ENCODE measurements around the gene RNF145. TPM values are rescaled to one million over a fixed set of nuclear protein-coding genes. Genes with fewer than 3 reads are reported as not detected.
"Not testable (repeated sequence)": the region's sequence is repeated elsewhere in the genome, so short reads cannot be mapped to it uniquely, and the experiment has no call there.

Gene RNF145
- total and polyA plus RNA-seq, 10 donors = 27.6 to 90.7 (median 69.6) TPM

- Histone ChIP-seq H3K36me3 (no peaks in the 10 kb centered on the region), H3K4me1 (peaks cover 0 to 10% (median 0%) of the 10 kb centered on the region in 6 donors), H3K27ac (peak overlapping the region in 6 of 8 donors; percentile 3 to 78 (median 58)), H3K9me3 (peaks cover 0 to 11% (median 8%) of the 10 kb centered on the region in 8 donors), H3K4me3 (peak overlapping the region in 1 of 8 donors; percentile 14), H3K27me3 (replicated peaks in 1 of 7) (no peaks in the 10 kb centered on the region)
- intact Hi-C loops (cut with DNase I; ENCODE audit: low total_unique reads) = no loop called here
- DNase-seq = no peak
- WGBS, 5 donors = 40 to 52% (median 44%) methylated on average over 4 of the region's 4 CpGs
- no peak for TF ChIP-seq CTCF (IDR thresholded peaks at IDR 0.05 in 8 of 11, conservative IDR thresholded peaks at IDR 0.05 in 3 of 11)
- no peak for TF ChIP-seq POLR2A (IDR thresholded peaks at IDR 0.05)
- no peak for TF ChIP-seq POLR2AphosphoS5 (IDR thresholded peaks at IDR 0.05)
These were observed 88.9 kb downstream of the RNF145 start for GRCh38 chr5:159120446-159120845.

GRCh38 chr5:159119842-159120241 lies 89.5 kb downstream of the RNF145 start:
- H3K4me3 ChIP-seq; H3K27me3 ChIP-seq (replicated peaks in 1 of 7); DNase-seq; intact Hi-C loops (cut with DNase I; ENCODE audit: low total_unique reads); H3K9me3 ChIP-seq; H3K36me3 ChIP-seq: not testable (repeated sequence)
- WGBS, 5 donors = 61 to 74% (median 71%) methylated on average over 4 of the region's 4 CpGs
- Histone ChIP-seq H3K27ac (peak overlapping the region in 4 of 8 donors; percentile 35 to 78 (median 64)), H3K4me1 (peaks cover 0 to 10% (median 0%) of the 10 kb centered on the region in 6 donors)

- H3K27me3 ChIP-seq (replicated peaks in 1 of 7); H3K9me3 ChIP-seq; H3K27ac ChIP-seq; intact Hi-C loops (cut with DNase I; ENCODE audit: low total_unique reads); H3K36me3 ChIP-seq; DNase-seq; H3K4me3 ChIP-seq: not testable (repeated sequence)
- 94 to 97% (median 95%) methylated on average over 16 to 39 of the region's 39 CpGs for WGBS, 5 donors
- peaks cover 0 to 10% (median 0%) of the 10 kb centered on the region in 6 donors for H3K4me1 ChIP-seq
These were observed 90.2 kb downstream of the RNF145 start for GRCh38 chr5:159118958-159119659.

GRCh38 chr5:159113405-159113804 lies 95.9 kb downstream of the RNF145 start:
- no peaks in the 10 kb centered on the region for H3K4me1 ChIP-seq
- no peak overlapping the region for H3K27ac ChIP-seq
- peaks cover 0 to 23% (median 0%) of the 10 kb centered on the region in 7 donors for H3K27me3 ChIP-seq (replicated peaks in 1 of 7)
- no peak for DNase-seq
- H3K36me3 ChIP-seq = no peaks in the 10 kb centered on the region
- no peak overlapping the region for H3K4me3 ChIP-seq
- H3K9me3 ChIP-seq = no peaks in the 10 kb centered on the region
- intact Hi-C loops (cut with DNase I; ENCODE audit: low total_unique reads) = no loop called here
- no peak for TF ChIP-seq POLR2AphosphoS5 (IDR thresholded peaks at IDR 0.05)
- TF ChIP-seq POLR2A (IDR thresholded peaks at IDR 0.05) = no peak
- TF ChIP-seq CTCF (IDR thresholded peaks at IDR 0.05 in 8 of 11, conservative IDR thresholded peaks at IDR 0.05 in 3 of 11) = no peak

- Histone ChIP-seq H3K27ac (no peak overlapping the region), H3K36me3 (no peaks in the 10 kb centered on the region), H3K9me3 (no peaks in the 10 kb centered on the region), H3K27me3 (replicated peaks in 1 of 7) (peaks cover 0 to 33% (median 0%) of the 10 kb centered on the region in 7 donors), H3K4me1 (no peaks in the 10 kb centered on the region), H3K4me3 (no peak overlapping the region)
- 90 to 96% (median 93%) methylated on average over 2 of the region's 2 CpGs for WGBS, 5 donors
- no peak for TF ChIP-seq CTCF (IDR thresholded peaks at IDR 0.05 in 8 of 11, conservative IDR thresholded peaks at IDR 0.05 in 3 of 11)
- TF ChIP-seq POLR2A (IDR thresholded peaks at IDR 0.05) = no peak
- no peak for TF ChIP-seq POLR2AphosphoS5 (IDR thresholded peaks at IDR 0.05)
- DNase-seq = no peak
- intact Hi-C loops (cut with DNase I; ENCODE audit: low total_unique reads) = no loop called here
These were observed 96.9 kb downstream of the RNF145 start for GRCh38 chr5:159112436-159112835.

Small RNAs within 50 kb of the gene (small RNA-seq; reads per million reads assigned to genes)
- 0 reads per million in 4 donors for gene RF00263

Other genes with a start within 250 kb of the RNF145 start
- gene EBF1, start 109.6 kb downstream of the RNF145 start, total RNA-seq = 10 to 100 TPM; 19.6 to 56.2 (median 34.8) TPM
- 1 to 10 TPM; 6.8 to 8.8 (median 7.9) TPM for gene EBF1, start 109.6 kb downstream of the RNF145 start, polyA plus RNA-seq
- gene UBLCP1, start 53.7 kb upstream of the RNF145 start, total RNA-seq = 10 to 100 TPM; 25.4 to 33.0 (median 28.6) TPM
- 10 to 100 TPM; 29.7 to 44.8 (median 32.9) TPM for gene UBLCP1, start 53.7 kb upstream of the RNF145 start, polyA plus RNA-seq
- under 1 TPM in 2 of 7 donors, not detected in 5; 0.23 to 0.29 TPM for gene IL12B, start 120.9 kb upstream of the RNF145 start, total RNA-seq
- under 1 TPM in 2 of 3 donors, not detected in 1; 0.06 to 0.07 TPM for gene IL12B, start 120.9 kb upstream of the RNF145 start, polyA plus RNA-seq

All from spleen (tissue), 11 donors.